GM13976 (cell line): ENCODE results near the gene EXOSC9.

Experiments
- DNase-seq: peaks from one replicate; pipeline ENCODE4 v3.0.0; 2012; ENCODE audit warnings: low spot score
- in situ Hi-C: fragments of 300-500 bp; cut with MboI; formaldehyde crosslinking; loops from one replicate; pipeline ENCODE4 v1.12.0; 2022; ENCODE audit warnings: low sequenced_read_pairs, mixed read lengths, inconsistent platforms; ENCODE audit not compliant: unreplicated experiment
- TF ChIP-seq, protein P1 (sequence below): IDR thresholded peaks from 2 replicates; pipeline ENCODE4 v1.5.1; 2012; ENCODE audit warnings: borderline replicate concordance, mild to moderate bottlenecking; ENCODE audit not compliant: insufficient read depth; ENCODE audit errors: extremely low read depth, missing control alignments, control extremely low read depth

Gene EXOSC9

DNA sequence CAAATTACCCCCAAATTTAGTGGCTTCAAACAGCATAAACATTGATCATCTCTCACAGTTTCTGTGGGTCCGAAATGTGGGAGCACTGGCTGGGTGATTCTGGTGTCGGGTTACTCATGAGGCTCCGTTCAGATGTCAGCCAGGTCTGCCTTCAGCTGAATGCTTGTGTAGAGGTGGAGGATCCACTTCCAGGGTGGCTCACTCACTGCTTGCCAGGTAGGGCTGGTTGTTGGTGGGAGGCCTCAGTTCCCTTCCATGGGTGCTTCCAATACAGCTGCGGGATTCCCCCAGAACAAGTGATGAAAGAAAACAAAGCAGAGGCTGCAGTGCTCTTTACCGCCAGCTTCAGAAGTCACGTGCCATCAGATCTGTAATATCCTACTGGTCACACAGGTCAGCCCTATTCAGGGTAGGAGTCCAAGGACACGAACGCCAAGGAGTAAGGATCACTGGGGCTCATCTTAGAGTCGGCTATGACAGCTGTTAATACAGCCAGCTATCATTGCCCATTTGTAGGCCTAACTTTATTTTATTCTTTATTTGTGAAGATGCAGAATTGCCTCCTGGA lies 35.1 kb upstream of the EXOSC9 start:
- in situ Hi-C loops: no loop called here
- no peak for DNase-seq
- TF ChIP-seq, protein P1, sequence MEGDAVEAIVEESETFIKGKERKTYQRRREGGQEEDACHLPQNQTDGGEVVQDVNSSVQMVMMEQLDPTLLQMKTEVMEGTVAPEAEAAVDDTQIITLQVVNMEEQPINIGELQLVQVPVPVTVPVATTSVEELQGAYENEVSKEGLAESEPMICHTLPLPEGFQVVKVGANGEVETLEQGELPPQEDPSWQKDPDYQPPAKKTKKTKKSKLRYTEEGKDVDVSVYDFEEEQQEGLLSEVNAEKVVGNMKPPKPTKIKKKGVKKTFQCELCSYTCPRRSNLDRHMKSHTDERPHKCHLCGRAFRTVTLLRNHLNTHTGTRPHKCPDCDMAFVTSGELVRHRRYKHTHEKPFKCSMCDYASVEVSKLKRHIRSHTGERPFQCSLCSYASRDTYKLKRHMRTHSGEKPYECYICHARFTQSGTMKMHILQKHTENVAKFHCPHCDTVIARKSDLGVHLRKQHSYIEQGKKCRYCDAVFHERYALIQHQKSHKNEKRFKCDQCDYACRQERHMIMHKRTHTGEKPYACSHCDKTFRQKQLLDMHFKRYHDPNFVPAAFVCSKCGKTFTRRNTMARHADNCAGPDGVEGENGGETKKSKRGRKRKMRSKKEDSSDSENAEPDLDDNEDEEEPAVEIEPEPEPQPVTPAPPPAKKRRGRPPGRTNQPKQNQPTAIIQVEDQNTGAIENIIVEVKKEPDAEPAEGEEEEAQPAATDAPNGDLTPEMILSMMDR: no peak

GRCh38 chr4:121767166-121767565 lies 34.0 kb upstream of the EXOSC9 start:
- TF ChIP-seq, protein P1: no peak
- no peak for DNase-seq
- in situ Hi-C loops: no loop called here

GRCh38 chr4:121769341-121769740 lies 31.8 kb upstream of the EXOSC9 start:
- in situ Hi-C loops: no loop called here

DNA sequence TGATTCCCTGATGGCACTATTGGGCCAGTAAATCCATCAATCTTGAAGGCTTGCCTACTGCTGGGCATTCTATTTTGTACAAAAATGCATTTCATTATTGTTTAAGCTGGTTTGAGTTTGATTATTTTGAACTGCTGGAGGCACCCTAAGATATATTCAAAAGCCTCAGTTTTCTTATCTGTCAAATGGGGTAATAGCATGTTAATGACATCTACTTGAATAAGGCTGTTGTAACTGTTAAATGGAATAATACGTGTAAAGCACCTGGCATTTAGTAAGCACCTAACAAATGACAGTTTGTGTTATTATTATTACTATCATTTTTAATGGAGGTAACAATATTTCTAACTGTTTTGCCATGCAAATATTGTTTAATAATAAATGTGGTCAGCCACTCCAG lies 29.3 kb upstream of the EXOSC9 start:
- no peak for DNase-seq
- TF ChIP-seq, protein P1: no peak
- in situ Hi-C loops: no loop called here

More at GRCh38 chr4:121769341-121769740, 31.8 kb upstream of the EXOSC9 start:
- TF ChIP-seq, protein P1: no peak
- no peak for DNase-seq

DNA sequence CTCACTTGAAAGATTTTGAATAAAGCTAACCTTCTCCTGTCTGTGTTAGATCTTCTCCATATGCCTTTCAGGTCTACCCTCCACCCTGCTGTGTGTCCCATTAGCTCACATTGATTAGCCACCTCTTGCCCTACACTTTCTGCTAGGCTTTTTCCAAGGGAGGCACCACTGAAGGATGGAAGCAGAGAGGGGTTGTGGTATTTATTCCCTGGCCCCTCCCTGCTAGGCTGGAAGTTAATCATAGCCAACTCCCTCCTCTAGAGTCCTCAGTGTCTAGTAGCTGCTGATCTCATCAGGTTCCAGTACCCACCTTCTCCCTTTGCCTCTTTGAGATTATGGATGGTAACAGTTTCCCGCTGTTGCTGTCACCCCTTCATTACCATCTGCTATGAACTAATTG lies 27.2 kb upstream of the EXOSC9 start:
- in situ Hi-C loops: no loop called here
- DNase-seq: no peak
- TF ChIP-seq, protein P1: no peak

DNA sequence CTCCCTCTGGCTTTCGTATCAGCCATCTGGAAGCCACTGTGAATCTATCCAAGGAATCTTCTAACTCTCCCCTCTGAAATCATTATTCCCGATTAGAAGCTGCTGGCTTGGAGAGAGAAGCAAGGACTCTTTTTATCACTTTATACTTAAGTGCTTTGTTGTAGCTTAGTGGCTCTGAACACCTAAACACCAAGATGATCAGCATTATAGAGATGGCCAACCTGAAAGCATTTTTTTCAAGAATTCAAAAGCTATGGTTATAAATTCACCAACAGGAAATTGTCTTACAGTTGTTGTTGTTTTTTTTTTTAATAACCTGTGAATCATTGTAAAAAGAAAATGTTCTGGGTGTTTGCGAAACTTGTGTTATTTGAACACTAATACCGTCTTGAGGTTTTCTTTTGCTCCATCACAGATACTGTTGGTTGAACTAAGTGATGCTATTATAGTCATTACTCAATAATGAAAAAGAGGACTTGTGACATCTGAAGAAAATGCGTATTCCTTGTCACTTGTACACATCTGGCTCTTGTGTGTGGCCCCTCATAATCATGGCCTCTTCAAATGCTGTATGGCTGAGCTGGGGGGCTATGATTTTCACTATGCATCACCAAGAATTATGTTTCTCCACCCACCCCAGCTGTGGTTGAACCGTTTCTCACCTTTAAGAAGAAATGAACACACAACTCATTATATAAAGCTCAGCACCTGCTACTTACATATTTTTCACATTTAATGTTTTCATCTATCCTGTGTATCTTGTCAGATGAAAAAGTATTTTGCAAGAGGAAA lies 24.3 kb upstream of the EXOSC9 start:
- TF ChIP-seq, protein P1: no peak
- no peak for DNase-seq
- in situ Hi-C loops: no loop called here
